Cortex of kidney (tissue), 1 donor: ENCODE results near the gene EIF3I.

Experiments used
- DNase-seq: peaks from one replicate; lab custom pipeline; 2025; lab: John Stamatoyannopoulos, UW

EIF3I gene

DNA sequence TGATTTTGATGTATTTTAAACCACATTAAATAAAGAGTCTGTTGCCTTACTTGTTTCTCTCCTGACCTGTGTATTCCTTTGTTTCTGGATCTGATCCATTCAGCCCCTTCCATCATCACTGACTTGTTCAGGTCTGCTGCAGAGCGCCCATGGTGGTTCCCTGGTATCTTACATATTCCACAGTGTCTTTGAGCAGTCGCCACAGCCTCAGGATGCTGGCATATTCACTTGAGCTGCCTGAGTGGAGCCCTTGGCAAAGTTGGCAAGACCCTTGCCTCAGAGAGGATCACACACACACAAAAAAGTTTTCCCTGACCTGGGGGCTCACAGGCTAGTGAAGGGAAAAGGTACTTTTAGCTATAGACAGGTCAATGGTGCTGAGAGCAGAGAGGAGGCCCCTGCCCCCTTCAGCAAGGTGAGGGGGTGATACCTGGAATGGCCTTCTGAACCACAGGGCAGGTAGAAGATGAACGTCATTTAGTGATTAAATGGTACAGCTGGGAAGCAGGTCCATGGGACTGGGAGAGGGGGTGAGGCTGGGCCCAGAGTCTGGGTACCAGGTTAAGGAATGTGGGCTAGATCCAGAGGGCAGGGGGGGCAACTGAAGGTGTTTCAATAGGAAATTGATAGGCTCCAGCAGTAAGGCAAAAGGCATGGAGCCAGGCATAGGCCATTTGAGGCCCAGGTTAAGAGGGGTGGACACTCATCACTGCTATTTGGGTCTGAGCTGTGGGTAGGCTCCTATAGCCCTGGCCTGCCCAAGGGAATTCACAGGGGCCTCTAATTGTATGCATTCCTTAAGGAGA lies 23.8 kb upstream of the EIF3I start:
- DNase-seq: no peak

DNA sequence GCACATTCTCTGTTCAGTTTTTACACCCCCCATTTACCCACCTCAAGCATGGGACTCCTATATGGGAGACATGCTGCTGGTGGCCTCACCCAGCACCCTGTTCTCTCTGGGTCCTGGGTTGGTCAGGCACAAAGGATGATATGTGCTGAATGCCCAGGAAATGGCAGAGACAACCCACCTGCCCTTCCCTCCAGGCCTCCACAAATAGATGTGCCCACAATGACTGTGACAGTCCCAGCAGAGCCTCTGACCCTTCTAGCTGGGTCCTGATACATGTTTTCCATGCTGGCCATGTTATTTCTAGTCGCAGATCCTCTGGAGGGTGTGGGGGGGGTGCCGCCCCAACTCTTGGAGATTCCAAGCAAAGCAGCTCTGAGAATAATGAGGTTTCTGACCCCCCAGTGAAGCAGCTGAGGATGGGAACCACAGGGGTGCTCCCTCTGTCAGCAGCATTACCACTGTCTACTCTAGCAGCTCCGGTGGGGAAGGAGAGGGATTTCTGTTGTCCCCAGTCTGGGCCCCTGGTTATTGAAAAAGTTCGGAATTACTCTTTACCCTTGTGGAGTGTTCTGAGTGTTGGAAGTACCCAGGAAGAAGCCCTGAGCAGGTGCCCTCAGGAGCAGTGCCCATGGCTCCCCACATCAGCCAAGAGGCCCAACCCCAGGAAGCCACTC lies 23.0 kb upstream of the EIF3I start:
- no peak for DNase-seq

DNA sequence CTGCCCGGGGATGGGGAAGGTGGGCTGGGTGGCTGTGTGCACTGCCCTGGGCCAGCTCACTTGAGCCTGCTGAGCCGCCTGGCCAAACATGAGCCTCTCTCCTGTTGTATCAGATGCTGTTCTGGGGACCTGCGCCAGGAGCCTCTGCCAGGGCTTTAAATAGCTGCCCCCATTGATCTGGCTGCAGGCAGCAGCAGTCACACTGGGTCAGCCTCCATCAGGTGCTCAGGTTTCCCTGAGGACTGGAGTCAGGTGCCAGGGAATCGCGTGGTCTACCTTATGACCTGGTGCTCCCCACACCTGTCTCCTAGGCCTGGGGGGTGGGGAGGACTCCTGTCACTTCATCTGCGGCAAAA lies 22.5 kb upstream of the EIF3I start:
- DNase-seq: no peak

DNA sequence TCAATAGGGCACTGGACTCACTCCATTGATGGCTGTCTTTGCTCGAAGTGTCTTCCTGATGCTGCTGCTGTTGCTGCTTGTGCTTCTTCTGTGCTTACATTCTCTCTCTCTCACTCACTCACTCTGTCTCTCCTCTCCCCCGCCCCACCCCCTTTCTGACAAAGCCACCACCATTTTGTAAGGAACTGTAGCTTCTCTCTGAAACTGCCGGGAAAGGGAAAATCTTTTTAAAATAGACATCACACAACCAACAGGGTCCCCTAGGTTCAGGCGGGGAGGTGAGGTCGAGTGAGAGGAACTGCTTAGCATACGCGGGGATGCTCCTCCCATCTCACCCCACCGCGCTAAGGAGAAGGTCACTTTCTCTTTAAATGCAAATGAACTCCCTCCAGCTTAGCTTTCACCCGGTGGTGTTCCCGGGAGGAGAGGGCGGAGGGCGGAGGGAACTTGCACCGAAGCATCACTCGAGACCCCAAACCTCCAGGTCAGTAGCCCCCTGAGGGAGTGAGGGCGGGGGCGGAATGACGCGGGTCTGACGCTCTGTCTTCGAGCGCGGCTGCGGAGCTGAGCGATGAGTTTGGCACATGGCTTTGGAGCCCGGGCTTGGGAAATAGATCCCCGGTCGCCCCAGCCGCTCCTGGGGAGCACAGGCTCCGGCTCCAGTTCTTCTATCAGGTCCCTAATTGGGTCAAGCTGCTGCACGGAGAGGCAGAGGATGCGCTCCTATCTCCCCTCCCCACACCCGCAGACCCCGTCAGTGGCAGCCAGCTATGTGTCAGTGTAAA lies 21.8 kb upstream of the EIF3I start, which contains the start of gene CCDC28B:
Gene CCDC28B (plus strand): TSS at position 370 of the 785 bp plus-strand sequence. CDS start 1,341 bp downstream, outside the sequence.
- DNase-seq: no peak

- DNase-seq: no peak
These were observed 21.0 kb upstream of the EIF3I start for GRCh38 chr1:32201011-32201855.

GRCh38 chr1:32204943-32205361 lies 17.3 kb upstream of the EIF3I start:
- DNase-seq: no peak

- peak; percentile 33 for DNase-seq
These were observed 16.5 kb upstream of the EIF3I start, which contains the start of gene IQCC for GRCh38 chr1:32205401-32206370. IQCC (plus strand) TSS chr1:32205671; CDS start chr1:32205682, 11 bp downstream.

GRCh38 chr1:32208469-32208868 lies 13.7 kb upstream of the EIF3I start:
- no peak for DNase-seq

DNA sequence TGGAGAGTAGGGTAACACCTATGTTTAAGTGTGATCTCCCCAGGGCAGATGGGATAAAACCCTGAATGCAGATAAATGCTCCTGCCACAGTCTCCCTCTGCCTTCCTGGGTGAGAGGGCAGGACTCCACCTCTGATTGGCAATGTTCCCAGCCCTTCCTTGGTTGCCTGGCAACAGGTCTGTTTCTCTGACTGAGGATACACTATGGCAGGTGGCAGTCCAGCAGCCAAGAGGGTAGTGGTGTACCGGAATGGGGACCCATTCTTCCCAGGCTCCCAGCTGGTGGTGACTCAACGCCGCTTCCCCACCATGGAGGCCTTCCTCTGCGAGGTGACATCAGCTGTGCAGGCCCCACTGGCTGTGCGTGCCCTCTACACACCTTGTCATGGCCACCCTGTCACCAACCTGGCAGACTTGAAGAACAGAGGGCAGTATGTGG lies 13.3 kb upstream of the EIF3I start, which contains the start of gene DCDC2B:
Gene DCDC2B (plus strand): TSS at position 199 of the 438 bp plus-strand sequence. CDS start 5 bp downstream, at position 204.
- DNase-seq: no peak

- no peak for DNase-seq
These were observed 6.4 kb upstream of the EIF3I start for GRCh38 chr1:32215629-32216480.

DNA sequence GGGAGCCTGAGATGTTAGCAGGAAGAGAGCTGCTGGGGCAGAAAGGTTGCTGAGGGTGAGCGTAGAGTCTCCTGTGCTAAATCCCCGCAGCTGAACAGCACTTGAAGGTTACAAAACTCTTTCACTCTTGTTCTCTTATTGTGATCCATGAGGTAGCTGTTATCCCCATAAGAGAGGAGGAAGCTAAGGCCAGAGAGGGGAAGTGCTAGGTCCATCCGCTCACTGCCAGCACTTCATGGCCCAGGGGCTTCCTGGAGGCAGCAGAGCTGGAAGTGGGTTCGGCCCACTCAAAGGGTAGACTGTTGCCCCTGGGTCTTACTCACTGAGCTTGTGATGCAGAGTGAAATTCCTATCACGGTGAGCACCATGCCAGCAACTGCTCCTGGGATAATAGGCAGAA lies 5.6 kb upstream of the EIF3I start:
- no peak for DNase-seq

DNA sequence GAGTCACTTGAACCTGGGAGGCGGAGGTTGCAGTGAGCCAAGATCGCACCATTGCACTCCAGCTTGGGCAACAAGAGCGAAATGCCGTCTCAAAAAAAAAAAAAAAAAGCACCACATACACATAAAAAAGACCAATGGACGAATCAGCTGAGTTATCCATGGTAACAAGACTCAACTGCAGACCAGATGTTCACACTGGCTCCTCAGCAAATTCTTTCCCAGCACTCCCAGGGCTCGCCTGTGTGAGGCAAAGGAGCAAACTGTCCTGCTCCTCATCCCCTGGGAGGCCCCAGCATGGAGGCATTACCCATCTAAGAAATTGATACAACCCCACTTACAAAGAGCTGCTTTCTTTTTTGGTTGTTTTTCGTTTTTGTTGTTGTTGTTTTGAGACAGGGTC lies 3.2 kb upstream of the EIF3I start:
- DNase-seq: no peak

DNA sequence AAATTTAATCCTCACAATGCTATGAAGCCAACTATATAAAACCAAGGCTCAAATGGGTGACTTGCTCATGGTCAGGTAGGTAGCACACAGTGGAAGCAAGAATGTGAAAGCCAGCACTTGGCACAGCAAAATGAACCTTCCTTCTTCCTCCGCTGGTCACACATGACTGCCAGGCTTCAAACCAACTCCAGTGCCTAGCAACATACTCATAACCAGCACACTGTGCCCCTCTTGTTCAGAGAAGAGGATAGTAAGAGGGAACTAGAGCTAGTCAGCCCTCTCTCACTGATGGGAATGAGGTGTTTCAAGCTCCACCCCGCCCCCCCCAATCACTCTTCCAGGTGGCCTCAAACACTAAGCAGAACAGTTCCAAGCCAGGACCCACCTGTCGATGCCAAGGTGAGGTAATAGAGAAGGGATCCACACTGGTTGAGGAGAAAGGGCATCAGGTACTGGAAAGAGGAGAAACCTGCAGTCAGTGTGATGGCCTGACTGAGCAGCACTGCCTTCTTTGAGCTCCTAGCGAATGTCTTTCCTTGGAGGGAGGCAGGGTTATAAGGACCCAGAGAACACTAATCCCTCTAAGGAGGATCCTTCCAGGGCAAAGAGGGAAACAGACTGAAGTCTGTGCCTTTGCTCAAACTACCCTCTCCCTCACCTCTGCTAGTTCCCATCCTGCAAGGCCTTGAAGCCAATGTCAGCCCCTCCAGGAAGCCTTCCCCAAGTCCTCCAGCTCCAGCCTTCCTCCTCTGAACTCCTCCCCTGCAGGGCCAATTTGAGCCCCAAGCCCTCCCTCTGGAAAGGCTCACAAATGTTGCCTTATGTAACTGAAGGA lies 1.2 kb upstream of the EIF3I start:
- no peak for DNase-seq

- DNase-seq: no peak
These were observed 627 bp upstream of the EIF3I start for GRCh38 chr1:32221581-32221979.

DNA sequence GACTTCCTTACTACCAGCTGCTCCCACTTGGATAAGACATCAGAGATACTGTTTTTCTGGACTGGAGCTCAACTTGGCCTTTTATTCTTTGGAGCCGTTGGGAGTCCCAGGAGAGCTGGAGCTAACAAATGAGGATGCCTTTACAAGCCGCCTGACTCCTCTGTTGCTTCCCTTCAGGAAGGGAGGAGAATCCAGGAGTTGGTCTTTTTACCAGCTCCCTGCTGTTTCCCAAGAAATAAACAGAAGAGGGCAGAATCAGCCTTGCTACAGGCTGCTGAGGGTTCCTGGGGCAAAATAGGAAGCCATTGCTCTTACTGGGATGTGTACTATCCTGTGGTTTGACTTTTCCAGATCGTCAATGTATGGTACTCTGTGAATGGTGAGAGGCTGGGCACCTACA lies 1.5 kb downstream of the EIF3I start:
- no peak for DNase-seq

DNA sequence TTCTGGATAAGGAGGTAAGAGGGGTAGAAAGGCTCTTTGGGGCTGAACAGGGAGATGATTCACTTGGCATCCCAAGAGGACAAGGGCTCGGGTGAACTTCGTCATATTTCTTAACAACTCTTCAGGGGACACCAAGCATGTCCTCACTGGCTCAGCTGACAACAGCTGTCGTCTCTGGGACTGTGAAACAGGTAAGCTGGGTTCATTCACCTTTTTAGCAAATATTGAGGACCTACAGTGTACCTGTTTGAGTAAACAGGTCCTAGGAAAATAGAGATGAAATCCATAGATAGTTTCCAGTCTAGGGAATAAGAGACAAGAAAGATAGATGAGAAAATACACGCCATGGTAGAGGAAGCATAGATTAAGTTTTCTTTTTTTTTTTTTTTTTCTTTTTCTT lies 2.1 kb downstream of the EIF3I start:
- DNase-seq: no peak

GRCh38 chr1:32228771-32229170 lies 6.6 kb downstream of the EIF3I start:
- no peak for DNase-seq

DNA sequence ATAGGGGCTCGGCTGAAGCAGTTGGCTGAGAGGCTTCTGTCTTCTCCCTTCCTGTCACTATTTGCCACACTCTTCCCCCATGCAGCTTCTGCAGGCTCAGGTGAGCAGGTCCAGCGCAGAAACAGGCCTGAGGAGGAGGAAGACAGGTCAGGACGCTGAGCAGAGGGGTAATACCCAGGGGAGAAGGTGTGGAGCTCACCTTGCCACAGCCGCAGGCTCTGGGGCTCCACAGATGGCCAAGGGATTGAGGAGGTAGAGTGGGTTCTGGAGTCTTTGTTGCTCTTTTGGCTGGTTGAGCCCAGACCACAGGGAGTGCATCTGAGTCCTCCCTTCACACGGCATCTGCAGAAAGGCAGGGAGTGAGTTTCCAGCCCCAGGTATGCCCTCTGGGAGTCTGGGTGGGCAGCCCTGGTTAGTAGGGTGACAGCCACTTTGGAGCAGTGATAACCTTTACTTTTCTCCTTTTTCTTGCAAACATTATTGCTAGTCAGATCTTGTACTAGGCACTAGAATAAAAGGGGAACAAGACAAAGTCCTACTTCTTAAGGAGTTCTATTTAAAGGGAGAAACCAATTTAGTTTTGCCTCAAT lies 9.7 kb downstream of the EIF3I start:
- no peak for DNase-seq
